GM21390 (cell line): ENCODE results near the gene OGDHL.

Experiments used
- ATAC-seq: cut with Tn5 transposase; IDR thresholded peaks from one replicate; pipeline ENCODE4 v1.9.1; 2021; ENCODE audit not compliant: unreplicated experiment

The OGDHL gene

DNA sequence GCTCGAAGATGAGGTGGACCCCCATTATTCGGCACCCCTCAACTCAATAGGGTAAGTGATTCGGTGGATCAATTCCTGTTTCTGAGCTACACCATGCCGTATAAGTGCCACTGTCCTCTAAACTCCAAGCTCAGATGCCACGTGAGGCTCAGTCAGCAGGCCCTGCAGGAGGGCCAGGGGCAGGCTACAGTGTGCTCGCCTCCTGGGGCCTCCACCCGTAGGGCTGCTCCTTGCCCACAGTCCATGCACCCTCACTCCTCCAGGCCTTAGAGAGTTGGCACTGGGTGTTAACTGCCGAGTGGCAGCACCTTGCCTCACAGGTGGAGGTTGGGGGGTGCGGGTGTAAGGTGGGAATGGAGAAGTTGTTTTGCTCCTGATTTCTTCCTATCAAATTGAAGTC, 70.5 kb downstream of the OGDHL start:
- no peak for ATAC-seq

DNA sequence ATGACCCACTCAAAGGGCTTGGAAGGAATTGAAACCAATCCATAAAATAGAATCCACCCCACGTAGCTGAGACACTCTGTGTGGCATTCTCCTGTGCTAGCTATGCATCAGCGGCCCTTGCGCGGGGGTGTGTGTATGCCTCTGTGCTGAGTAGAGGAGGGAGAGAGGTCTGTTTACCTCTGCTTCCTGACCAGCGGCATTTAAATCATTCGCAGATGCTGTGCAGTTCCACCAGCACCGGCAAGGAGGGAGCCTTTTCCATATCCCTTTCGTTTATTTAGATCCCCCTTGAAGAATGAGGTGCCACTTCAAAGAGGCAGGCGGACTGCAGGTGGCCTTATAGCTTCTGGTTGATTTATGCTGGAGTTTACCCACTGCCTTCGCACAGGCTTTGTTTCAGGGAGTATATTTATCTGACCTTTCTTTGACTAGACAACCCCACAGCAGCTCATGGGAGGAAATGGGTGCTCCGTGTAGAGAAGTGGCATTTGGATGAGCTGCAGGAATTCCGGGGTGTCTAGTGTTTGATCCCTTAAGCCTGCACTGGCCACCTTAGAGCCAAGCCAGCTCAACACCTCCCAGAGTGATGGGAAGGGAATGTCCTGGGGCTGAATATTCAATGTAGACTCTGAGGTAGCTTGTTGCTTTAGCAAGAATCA, 71.3 kb downstream of the OGDHL start:
- ATAC-seq = no peak

DNA sequence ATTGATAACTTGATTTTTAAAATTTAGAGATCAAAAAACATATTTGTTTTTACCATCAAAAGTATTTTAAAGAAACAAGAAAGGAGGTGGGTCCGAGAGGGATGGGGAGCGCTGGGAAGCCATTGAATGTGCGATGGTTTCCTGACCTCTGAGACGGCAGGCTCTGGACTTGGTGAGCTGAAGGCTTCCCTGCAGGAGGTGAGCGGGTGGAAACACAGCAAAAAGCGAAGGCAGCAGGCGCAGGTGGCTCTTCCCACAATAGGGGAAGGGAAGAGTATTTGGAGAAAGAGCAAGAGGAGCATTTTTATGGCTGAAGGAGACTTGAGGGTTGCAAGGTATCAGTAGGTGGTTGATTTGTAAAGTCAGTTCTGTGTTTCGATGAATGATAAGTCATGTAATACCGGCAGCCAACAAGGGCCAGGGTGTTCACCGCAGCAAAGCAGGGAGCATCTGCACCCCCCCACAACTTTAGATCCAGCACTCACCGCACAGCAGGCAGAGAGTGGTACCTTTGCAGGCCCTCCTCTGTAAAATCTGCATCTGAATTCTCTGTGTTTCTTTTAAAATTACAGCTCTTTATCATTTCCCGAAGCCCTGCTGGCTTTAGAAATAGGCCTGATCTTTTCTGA, 72.1 kb downstream of the OGDHL start:
- no peak for ATAC-seq

DNA sequence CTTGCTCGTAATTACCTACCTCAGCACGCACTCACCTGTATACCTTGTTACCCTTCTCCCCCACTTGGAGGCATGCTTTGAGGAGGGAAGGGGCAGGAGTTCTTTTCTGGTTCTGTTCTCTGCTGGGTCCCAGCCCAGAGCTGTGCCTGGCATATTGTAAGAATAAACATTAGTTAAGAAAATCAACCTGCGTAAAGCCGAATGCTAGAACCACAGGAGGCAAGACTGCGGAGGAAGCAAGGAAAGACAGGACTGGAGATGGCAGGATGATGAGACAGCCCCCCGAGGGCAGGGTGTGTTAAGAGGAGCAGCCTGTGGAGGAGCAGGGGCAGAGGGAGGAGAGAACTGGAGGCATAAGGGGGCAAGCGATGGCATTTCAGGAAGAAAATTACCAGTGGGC, 73.2 kb downstream of the OGDHL start:
- no peak for ATAC-seq

DNA sequence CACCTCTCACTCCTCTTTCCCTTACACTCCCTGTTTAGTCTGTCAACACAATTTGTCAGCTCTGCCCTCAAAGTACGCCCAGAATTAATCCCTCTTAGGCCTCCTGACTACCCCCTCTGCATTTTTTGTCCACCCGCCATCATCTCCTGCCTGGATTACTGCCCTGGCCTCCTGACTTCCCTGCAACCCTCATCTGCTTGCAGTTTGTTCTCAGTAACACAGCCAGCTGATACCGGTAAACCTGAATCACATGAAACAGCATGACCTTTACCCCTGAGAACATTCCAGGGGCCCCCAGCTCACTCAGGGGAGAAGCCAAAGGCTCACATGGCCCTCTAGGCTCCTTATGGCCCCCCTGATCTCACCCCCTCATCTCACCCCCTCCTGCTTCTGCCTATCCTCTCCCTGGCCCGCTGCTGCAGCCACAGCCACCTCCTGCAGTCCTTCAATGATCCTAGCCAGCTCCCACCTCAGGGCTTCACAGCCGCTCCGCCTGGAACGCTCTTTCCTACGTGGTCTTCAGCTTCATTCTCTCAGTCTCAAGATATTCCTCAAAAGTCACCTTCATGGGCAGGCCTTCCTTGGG, 73.8 kb downstream of the OGDHL start:
- no peak for ATAC-seq

DNA sequence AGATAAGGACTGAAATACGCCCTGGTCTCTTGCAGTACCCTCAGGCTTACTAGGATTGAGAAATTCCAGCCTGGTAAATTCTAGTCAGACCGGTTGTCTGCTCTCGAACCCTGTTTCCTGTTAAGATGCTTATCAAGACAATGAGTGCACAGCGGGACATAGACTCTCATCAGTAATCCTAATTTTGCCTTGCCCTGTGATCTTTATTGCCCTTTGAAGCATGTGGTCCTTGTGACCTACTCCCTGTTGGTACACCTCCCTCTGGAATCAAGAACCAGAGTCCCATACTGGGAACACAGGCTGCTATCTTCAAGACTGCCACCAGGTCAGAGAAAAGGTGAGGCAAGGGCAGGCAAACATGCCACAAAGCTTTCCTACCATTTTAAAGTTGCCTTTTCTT, 75.5 kb downstream of the OGDHL start:
- ATAC-seq = no peak
